Measurements from ENCODE around the gene OLFML2A.

OLFML2A gene

DNA sequence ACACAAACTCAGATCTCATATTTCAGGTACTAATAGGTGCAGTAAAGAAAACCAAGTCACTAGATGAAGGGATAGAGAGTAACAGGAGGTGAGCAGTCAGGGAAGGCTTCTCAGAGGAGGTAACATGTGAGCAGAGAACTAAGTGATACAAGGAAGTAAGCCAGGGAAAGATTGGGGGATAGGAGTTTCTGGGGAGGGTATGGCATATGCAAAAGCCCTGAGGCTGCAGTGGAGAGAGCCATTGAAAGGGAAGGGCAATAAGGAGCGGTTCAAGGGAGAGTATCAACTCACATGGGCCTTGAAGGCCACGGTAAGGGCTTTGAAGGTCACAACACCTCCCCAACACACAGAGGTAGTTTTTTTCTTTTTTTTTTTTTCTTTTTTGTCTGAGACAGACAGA lies 6.9 kb downstream of the OLFML2A start:
- Histone ChIP-seq H3K27ac (ENCODE audit: low read length) (no peak overlapping the region), H3K4me1 (ENCODE audit: control insufficient read depth, insufficient read depth, low read length) (peaks cover under 1% of the 10 kb centered on the region; the same call in 1 of the 2 replicates), H3K27me3 (ENCODE audit: control insufficient read depth, insufficient read depth, low read length) (no peaks in the 10 kb centered on the region), H3K9me3 (ENCODE audit: control insufficient read depth, insufficient read depth, low read length) (no peaks in the 10 kb centered on the region), H3K4me3 (ENCODE audit: low read length) (no peak overlapping the region), H3K36me3 (ENCODE audit: control insufficient read depth, insufficient read depth, low read length) (no peaks in the 10 kb centered on the region)
- WGBS (ENCODE audit: insufficient coverage, insufficient read length): no CpG with 5 or more reads among the region's 2 CpGs
- no peak for DNase-seq (ENCODE audit: low read depth, low spot score)

DNA sequence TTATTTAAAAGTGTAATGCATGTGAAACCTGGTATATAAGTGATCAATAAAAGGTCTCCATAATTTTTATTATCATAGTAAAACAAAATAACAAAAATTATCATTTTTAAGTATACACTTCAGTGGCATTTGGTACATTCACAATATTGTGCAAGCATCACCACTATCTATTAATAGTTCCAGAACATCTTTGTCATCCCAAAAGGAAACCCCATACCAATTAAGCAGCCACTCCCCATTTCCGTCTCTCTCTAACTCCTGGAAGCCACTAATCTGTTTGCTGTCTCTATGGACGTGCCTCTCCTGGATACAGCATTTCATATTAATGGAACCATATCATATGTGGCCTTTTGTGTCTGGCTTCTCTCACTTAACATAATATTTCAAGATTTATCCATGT lies 7.6 kb downstream of the OLFML2A start:
- Histone ChIP-seq H3K27me3 (ENCODE audit: control insufficient read depth, insufficient read depth, low read length) (no peaks in the 10 kb centered on the region), H3K36me3 (ENCODE audit: control insufficient read depth, insufficient read depth, low read length) (no peaks in the 10 kb centered on the region), H3K9me3 (ENCODE audit: control insufficient read depth, insufficient read depth, low read length) (no peaks in the 10 kb centered on the region), H3K27ac (ENCODE audit: low read length) (no peak overlapping the region), H3K4me3 (ENCODE audit: low read length) (no peak overlapping the region), H3K4me1 (ENCODE audit: control insufficient read depth, insufficient read depth, low read length) (no peaks in the 10 kb centered on the region)
- WGBS (ENCODE audit: insufficient coverage, insufficient read length): no CpG with 5 or more reads among the region's 2 CpGs
- no peak for DNase-seq (ENCODE audit: low read depth, low spot score)

DNA sequence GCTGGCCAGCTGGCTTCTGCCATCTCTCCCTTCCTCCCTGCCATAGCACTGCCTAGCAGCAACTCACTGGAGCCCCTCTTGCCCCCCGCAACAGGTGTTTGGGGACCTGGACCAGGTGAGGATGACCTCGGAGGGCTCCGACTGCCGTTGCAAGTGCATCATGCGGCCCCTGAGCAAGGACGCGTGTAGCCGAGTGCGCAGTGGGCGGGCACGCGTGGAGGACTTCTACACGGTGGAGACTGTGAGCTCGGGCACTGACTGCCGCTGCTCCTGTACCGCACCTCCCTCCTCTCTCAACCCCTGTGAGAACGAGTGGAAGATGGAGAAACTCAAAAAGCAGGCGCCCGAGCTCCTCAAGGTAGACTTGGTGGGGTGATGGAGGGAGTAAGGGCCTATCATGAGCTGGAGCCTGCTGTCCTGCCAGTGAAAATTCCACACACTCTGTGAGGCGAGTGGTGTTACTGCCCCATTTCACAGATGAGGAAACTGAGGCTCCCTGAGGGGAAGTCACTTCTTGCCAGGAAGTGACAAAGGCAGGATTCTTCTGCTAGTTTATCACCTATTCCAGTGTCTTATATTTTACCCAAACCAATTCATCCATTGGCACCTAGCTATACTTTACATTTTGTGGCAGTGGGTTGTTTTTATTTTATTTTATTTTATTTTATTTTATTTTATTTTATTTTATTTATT lies 10.1 kb downstream of the OLFML2A start:
- Histone ChIP-seq H3K4me3 (ENCODE audit: low read length) (no peak overlapping the region), H3K36me3 (ENCODE audit: control insufficient read depth, insufficient read depth, low read length) (no peaks in the 10 kb centered on the region), H3K27ac (ENCODE audit: low read length) (no peak overlapping the region), H3K27me3 (ENCODE audit: control insufficient read depth, insufficient read depth, low read length) (no peaks in the 10 kb centered on the region), H3K9me3 (ENCODE audit: control insufficient read depth, insufficient read depth, low read length) (no peaks in the 10 kb centered on the region), H3K4me1 (ENCODE audit: control insufficient read depth, insufficient read depth, low read length) (no peaks in the 10 kb centered on the region)
- DNase-seq (ENCODE audit: low read depth, low spot score): no peak
- no CpG with 5 or more reads among the region's 20 CpGs for WGBS (ENCODE audit: insufficient coverage, insufficient read length)

GRCh38 chr9:124788542-124789217 lies 11.7 kb downstream of the OLFML2A start:
- Histone ChIP-seq H3K4me3 (ENCODE audit: low read length) (no peak overlapping the region), H3K4me1 (ENCODE audit: control insufficient read depth, insufficient read depth, low read length) (no peaks in the 10 kb centered on the region), H3K27me3 (ENCODE audit: control insufficient read depth, insufficient read depth, low read length) (no peaks in the 10 kb centered on the region), H3K9me3 (ENCODE audit: control insufficient read depth, insufficient read depth, low read length) (no peaks in the 10 kb centered on the region), H3K36me3 (ENCODE audit: control insufficient read depth, insufficient read depth, low read length) (no peaks in the 10 kb centered on the region), H3K27ac (ENCODE audit: low read length) (no peak overlapping the region)
- WGBS (ENCODE audit: insufficient coverage, insufficient read length): no CpG with 5 or more reads among the region's 3 CpGs
- DNase-seq (ENCODE audit: low read depth, low spot score): no peak

DNA sequence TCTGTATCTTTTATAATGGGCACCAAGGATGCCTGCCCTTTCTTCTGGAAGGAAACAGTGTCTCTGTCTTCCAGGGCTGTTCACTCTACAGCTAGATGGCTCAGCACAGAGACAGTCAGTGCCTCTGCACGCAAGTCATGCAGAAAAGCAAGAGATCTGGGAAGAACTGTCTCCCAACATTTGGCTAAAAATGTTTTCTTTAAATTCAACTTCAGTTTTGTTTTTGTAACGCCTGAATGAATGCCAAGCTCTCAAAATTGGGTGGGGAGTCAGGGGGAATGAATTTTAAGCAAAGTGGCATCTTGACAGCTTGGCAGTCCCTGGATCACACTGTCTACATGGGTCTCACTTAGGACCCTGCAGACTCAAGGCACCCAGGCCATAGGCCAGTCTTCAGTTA lies 12.6 kb downstream of the OLFML2A start:
- Histone ChIP-seq H3K4me3 (ENCODE audit: low read length) (no peak overlapping the region), H3K4me1 (ENCODE audit: control insufficient read depth, insufficient read depth, low read length) (no peaks in the 10 kb centered on the region), H3K9me3 (ENCODE audit: control insufficient read depth, insufficient read depth, low read length) (no peaks in the 10 kb centered on the region), H3K27ac (ENCODE audit: low read length) (no peak overlapping the region), H3K36me3 (ENCODE audit: control insufficient read depth, insufficient read depth, low read length) (no peaks in the 10 kb centered on the region), H3K27me3 (ENCODE audit: control insufficient read depth, insufficient read depth, low read length) (no peaks in the 10 kb centered on the region)
- no peak for DNase-seq (ENCODE audit: low read depth, low spot score)
- WGBS (ENCODE audit: insufficient coverage, insufficient read length): no CpG with 5 or more reads among the region's 2 CpGs

DNA sequence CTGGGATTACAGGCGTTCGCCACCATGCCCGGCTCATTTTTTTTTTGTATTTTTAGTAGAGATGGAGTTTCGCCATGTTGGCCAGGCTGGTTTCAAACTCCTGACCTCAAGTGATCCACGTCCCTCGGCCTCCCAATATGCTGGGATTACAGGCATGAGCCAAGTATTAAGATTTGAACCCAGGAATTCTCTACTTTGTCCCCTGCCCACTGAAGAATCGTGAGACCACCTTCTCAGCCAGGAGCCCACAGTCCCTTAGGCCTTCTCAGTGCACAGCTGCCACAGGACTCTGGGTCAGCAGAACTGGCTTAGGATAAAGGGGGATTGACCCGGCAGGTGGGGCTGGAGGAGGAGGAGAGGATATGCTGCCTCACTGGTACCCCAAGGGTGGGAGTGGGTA lies 13.4 kb downstream of the OLFML2A start:
- Histone ChIP-seq H3K9me3 (ENCODE audit: control insufficient read depth, insufficient read depth, low read length) (no peaks in the 10 kb centered on the region), H3K4me1 (ENCODE audit: control insufficient read depth, insufficient read depth, low read length) (no peaks in the 10 kb centered on the region), H3K36me3 (ENCODE audit: control insufficient read depth, insufficient read depth, low read length) (no peaks in the 10 kb centered on the region), H3K27ac (ENCODE audit: low read length) (no peak overlapping the region), H3K27me3 (ENCODE audit: control insufficient read depth, insufficient read depth, low read length) (no peaks in the 10 kb centered on the region), H3K4me3 (ENCODE audit: low read length) (no peak overlapping the region)
- no CpG with 5 or more reads among the region's 8 CpGs for WGBS (ENCODE audit: insufficient coverage, insufficient read length)
- no peak for DNase-seq (ENCODE audit: low read depth, low spot score)

DNA sequence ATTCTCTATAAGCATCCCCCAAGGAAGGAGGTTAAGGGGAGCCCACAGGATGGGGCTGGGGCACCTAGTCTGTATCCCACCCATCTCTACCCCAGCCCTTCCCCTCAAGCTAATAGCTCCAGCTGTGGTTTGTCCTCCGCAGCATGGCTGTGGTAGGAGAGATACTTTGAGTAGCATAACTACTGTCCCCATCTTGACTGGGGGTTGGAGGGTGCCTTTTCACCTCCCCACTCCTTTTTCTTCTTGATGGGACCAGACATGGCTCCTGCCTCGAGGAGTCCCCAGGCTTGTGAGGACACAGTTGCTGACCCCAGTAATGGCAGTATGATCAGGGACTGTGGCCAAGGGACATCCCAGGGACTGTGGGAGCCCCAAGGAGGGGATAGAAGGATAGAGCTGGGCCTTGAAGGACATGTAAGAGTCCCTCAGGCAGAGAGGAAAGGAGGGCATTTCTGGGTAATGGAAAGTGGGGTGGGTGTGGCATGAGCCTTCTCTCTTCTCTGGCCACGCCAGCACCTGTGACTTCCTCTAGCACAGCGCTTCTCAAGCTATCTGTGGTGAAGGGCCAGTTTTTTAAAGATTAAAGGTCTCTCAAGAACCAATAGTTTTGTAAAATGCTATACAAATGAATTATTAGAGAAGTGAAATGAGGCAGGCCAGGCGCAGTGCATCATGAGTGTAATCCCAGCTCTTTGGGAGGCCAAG lies 14.0 kb downstream of the OLFML2A start:
- no peak for DNase-seq (ENCODE audit: low read depth, low spot score)
- no peak overlapping the region for H3K4me3 ChIP-seq (ENCODE audit: low read length)
- H3K36me3 ChIP-seq (ENCODE audit: control insufficient read depth, insufficient read depth, low read length): no peaks in the 10 kb centered on the region
- no peaks in the 10 kb centered on the region for H3K4me1 ChIP-seq (ENCODE audit: control insufficient read depth, insufficient read depth, low read length)
- no peak overlapping the region for H3K27ac ChIP-seq (ENCODE audit: low read length)
- no CpG with 5 or more reads among the region's 5 CpGs for WGBS (ENCODE audit: insufficient coverage, insufficient read length)
- H3K27me3 ChIP-seq (ENCODE audit: control insufficient read depth, insufficient read depth, low read length): no peaks in the 10 kb centered on the region
- H3K9me3 ChIP-seq (ENCODE audit: control insufficient read depth, insufficient read depth, low read length): no peaks in the 10 kb centered on the region

DNA sequence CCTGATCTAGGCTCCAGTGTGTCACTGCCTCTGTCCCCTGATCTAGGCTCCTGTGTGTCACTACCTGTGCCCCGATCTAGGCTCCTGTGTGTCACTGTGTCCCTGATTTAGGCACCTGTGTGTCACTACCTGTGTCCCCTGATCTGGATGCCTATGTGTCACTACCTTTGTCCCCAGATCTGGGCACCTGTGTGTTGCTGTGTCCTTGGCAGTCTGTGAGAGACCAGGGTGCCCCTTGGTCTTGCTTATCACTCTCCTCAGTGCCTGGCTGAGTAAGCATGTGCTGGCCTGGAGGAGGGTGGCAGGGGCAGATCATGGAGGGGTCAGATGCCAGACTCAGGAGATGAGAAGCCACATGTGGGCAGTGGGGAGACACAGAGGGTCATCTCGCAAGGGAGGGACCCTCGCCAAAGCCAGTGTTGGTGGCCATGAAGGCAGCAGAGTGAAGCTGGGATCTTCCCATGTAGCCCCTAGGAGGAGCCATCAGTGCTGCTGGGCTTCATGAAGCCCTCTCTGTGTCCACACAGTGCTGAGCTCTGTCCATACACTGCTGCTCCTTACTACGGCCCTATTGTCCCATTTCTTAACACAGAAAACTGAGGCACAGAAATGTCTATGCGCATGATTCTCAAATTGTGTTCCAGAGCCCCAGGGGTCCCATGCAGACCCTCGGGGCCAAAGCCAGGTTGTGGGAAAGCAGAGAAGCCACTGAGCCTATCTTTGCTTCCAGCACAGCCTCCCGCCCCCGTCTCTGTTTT lies 15.5 kb downstream of the OLFML2A start:
- Histone ChIP-seq H3K9me3 (ENCODE audit: control insufficient read depth, insufficient read depth, low read length) (no peaks in the 10 kb centered on the region), H3K4me3 (ENCODE audit: low read length) (no peak overlapping the region), H3K4me1 (ENCODE audit: control insufficient read depth, insufficient read depth, low read length) (no peaks in the 10 kb centered on the region), H3K27ac (ENCODE audit: low read length) (no peak overlapping the region), H3K27me3 (ENCODE audit: control insufficient read depth, insufficient read depth, low read length) (no peaks in the 10 kb centered on the region), H3K36me3 (ENCODE audit: control insufficient read depth, insufficient read depth, low read length) (no peaks in the 10 kb centered on the region)
- no peak for DNase-seq (ENCODE audit: low read depth, low spot score)
- no CpG with 5 or more reads among the region's 8 CpGs for WGBS (ENCODE audit: insufficient coverage, insufficient read length)

- no CpG with 5 or more reads among the region's 9 CpGs for WGBS (ENCODE audit: insufficient coverage, insufficient read length)
- no peaks in the 10 kb centered on the region for H3K27me3 ChIP-seq (ENCODE audit: control insufficient read depth, insufficient read depth, low read length)
- DNase-seq (ENCODE audit: low read depth, low spot score): no peak
- H3K4me1 ChIP-seq (ENCODE audit: control insufficient read depth, insufficient read depth, low read length): no peaks in the 10 kb centered on the region
- no peaks in the 10 kb centered on the region for H3K36me3 ChIP-seq (ENCODE audit: control insufficient read depth, insufficient read depth, low read length)
- H3K4me3 ChIP-seq (ENCODE audit: low read length): no peak overlapping the region
- H3K9me3 ChIP-seq (ENCODE audit: control insufficient read depth, insufficient read depth, low read length): no peaks in the 10 kb centered on the region
- H3K27ac ChIP-seq (ENCODE audit: low read length): no peak overlapping the region
Measured at GRCh38 chr9:124793015-124793541, 16.1 kb downstream of the OLFML2A start.

DNA sequence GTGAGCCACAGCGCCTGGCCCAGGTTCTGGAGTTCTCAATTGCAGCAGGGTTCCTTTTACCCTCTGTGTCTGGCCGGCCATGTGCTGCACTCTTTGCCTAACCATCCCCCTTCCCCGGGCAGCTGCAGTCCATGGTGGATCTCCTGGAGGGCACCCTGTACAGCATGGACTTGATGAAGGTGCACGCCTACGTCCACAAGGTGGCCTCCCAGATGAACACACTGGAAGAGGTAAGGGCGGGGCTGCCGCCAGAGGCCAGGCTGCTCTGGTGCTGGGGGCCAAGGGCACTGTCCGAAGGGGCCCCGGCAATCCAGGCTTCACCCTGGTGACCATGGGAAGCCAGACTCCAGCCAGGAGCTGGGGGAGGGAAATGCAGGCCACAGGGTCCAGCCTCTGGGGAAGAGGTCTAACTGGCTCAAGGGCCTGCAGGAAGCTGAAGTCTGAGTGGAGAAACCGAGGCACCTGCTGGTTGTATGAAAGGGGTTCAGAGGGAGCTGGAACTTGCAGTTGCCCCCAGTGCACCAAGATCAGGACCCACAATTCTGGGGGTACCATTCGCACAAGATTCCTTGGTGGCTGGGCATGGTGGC lies 18.1 kb downstream of the OLFML2A start:
- H3K4me1 ChIP-seq (ENCODE audit: control insufficient read depth, insufficient read depth, low read length): no peaks in the 10 kb centered on the region
- no peak for DNase-seq (ENCODE audit: low read depth, low spot score)
- no peaks in the 10 kb centered on the region for H3K36me3 ChIP-seq (ENCODE audit: control insufficient read depth, insufficient read depth, low read length)
- no peaks in the 10 kb centered on the region for H3K27me3 ChIP-seq (ENCODE audit: control insufficient read depth, insufficient read depth, low read length)
- no peaks in the 10 kb centered on the region for H3K9me3 ChIP-seq (ENCODE audit: control insufficient read depth, insufficient read depth, low read length)
- whole genome bisulfite sequencing (ENCODE audit: insufficient coverage, insufficient read length): no CpG with 5 or more reads among the region's 11 CpGs
- no peak overlapping the region for H3K4me3 ChIP-seq (ENCODE audit: low read length)
- no peak overlapping the region for H3K27ac ChIP-seq (ENCODE audit: low read length)

Measured in iPS DF 6.9 (cell line).